HepG2 (cell line): Measurements from ENCODE around the gene NEDD4L.
"Not testable (repeated sequence)": the region's sequence is repeated elsewhere in the genome, so short reads cannot be mapped to it uniquely, and the experiment has no call there.

Experiments
- AFF4 ChIP-seq: sonication (generic); formaldehyde crosslinking; IDR thresholded peaks from 2 replicates; pipeline ENCODE4 v1.4.0; 2020; ENCODE audit warnings: missing genetic modification reagents
- ESRRA ChIP-seq: sonication (generic); formaldehyde crosslinking; IDR thresholded peaks from 2 replicates; pipeline ENCODE4 v1.5.1; 2020; ENCODE audit warnings: mild to moderate bottlenecking, low read depth, missing genetic modification reagents
- HDAC6 ChIP-seq: fragments of 200-600 bp; sonication (generic); IDR thresholded peaks from 2 replicates; pipeline ENCODE4 v1.7.0; 2017; ENCODE audit warnings: mild to moderate bottlenecking, antibody characterized with exemption, low read length, low read depth
- NR2C2 ChIP-seq: sonication (generic); formaldehyde crosslinking; IDR thresholded peaks from 2 replicates; pipeline ENCODE4 v1.4.0; 2020; ENCODE audit warnings: missing genetic modification reagents, mild to moderate bottlenecking, moderate library complexity, borderline replicate concordance
- POLR2AphosphoS5 ChIP-seq: IDR thresholded peaks from 2 replicates; pipeline ENCODE4 v1.6.1; 2012; ENCODE audit warnings: low read depth, low read length
- RELA ChIP-seq: sonication (generic); formaldehyde crosslinking; IDR thresholded peaks from 2 replicates; pipeline ENCODE4 v1.4.0; 2020; ENCODE audit warnings: missing genetic modification reagents
- SP1 ChIP-seq, 2 experiments: fragments of 450-650 bp in 1 of 2; sonication (generic) in 1 of 2; formaldehyde crosslinking in 1 of 2; IDR thresholded peaks; 2 replicates each; pipeline versions ENCODE4 v1.4.0 to v1.6.1; 2016 to 2020; ENCODE audit warnings: missing genetic modification reagents in 1 of 2
- TARDBP ChIP-seq: sonication (generic); formaldehyde crosslinking; IDR thresholded peaks from 2 replicates; pipeline ENCODE4 v1.8.0; 2022; ENCODE audit warnings: mild to moderate bottlenecking, missing genetic modification reagents
- ZKSCAN8 ChIP-seq: IDR thresholded peaks from 2 replicates; pipeline ENCODE4 v1.6.1; 2016; ENCODE audit warnings: borderline replicate concordance, missing genetic modification reagents, missing compliant biosample characterization
- ZNF607 ChIP-seq: sonication (generic); formaldehyde crosslinking; IDR thresholded peaks from 2 replicates; pipeline ENCODE4 v1.5.1; 2020; ENCODE audit warnings: missing genetic modification reagents, mild to moderate bottlenecking, borderline replicate concordance
- ZNF879 ChIP-seq: sonication (generic); formaldehyde crosslinking; IDR thresholded peaks from 2 replicates; pipeline ENCODE4 v1.8.1; 2023; ENCODE audit warnings: missing genetic modification reagents
- ZSCAN9 ChIP-seq: IDR thresholded peaks from 2 replicates; pipeline ENCODE4 v1.6.1; 2016; ENCODE audit warnings: borderline replicate concordance
- TF ChIP-seq, protein P1 (sequence below): sonication (generic); formaldehyde crosslinking; IDR thresholded peaks from 2 replicates; pipeline ENCODE4 v1.5.0; 2020; ENCODE audit warnings: mild to moderate bottlenecking, missing genetic modification reagents, moderate library complexity
- TF ChIP-seq, protein P2 (sequence below): sonication (generic); formaldehyde crosslinking; IDR thresholded peaks from 2 replicates; pipeline ENCODE4 v1.4.0; 2020; ENCODE audit warnings: missing genetic modification reagents

GRCh38 chr18:58380113-58380512 is 336.1 kb downstream of the NEDD4L start:
- TF ChIP-seq TARDBP; AFF4 (CRISPR knock-in tag); POLR2AphosphoS5; ZKSCAN8 (CRISPR knock-in tag); ZNF879; HDAC6; ZNF607 (CRISPR knock-in tag); ZSCAN9 (CRISPR knock-in tag); RELA (CRISPR knock-in tag); SP1 (IDR thresholded peaks at IDR 0.05); SP1 (CRISPR knock-in tag; IDR thresholded peaks at IDR 0.05); NR2C2 (CRISPR knock-in tag); ESRRA (CRISPR knock-in tag): not testable (repeated sequence)
- TF ChIP-seq, protein P1, sequence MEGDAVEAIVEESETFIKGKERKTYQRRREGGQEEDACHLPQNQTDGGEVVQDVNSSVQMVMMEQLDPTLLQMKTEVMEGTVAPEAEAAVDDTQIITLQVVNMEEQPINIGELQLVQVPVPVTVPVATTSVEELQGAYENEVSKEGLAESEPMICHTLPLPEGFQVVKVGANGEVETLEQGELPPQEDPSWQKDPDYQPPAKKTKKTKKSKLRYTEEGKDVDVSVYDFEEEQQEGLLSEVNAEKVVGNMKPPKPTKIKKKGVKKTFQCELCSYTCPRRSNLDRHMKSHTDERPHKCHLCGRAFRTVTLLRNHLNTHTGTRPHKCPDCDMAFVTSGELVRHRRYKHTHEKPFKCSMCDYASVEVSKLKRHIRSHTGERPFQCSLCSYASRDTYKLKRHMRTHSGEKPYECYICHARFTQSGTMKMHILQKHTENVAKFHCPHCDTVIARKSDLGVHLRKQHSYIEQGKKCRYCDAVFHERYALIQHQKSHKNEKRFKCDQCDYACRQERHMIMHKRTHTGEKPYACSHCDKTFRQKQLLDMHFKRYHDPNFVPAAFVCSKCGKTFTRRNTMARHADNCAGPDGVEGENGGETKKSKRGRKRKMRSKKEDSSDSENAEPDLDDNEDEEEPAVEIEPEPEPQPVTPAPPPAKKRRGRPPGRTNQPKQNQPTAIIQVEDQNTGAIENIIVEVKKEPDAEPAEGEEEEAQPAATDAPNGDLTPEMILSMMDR = not testable (repeated sequence)
- TF ChIP-seq, protein P2, sequence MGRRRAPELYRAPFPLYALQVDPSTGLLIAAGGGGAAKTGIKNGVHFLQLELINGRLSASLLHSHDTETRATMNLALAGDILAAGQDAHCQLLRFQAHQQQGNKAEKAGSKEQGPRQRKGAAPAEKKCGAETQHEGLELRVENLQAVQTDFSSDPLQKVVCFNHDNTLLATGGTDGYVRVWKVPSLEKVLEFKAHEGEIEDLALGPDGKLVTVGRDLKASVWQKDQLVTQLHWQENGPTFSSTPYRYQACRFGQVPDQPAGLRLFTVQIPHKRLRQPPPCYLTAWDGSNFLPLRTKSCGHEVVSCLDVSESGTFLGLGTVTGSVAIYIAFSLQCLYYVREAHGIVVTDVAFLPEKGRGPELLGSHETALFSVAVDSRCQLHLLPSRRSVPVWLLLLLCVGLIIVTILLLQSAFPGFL (CRISPR knock-in tag) = not testable (repeated sequence)
